HG02938 (cell line): Measurements from ENCODE around the gene WNT3.

ENCODE experiments used
- ATAC-seq: cut with Tn5 transposase; IDR thresholded peaks from one replicate; pipeline ENCODE4 v1.9.1; 2021; ENCODE audit warnings: mild to moderate bottlenecking, moderate library complexity; ENCODE audit not compliant: unreplicated experiment

The WNT3 gene

DNA sequence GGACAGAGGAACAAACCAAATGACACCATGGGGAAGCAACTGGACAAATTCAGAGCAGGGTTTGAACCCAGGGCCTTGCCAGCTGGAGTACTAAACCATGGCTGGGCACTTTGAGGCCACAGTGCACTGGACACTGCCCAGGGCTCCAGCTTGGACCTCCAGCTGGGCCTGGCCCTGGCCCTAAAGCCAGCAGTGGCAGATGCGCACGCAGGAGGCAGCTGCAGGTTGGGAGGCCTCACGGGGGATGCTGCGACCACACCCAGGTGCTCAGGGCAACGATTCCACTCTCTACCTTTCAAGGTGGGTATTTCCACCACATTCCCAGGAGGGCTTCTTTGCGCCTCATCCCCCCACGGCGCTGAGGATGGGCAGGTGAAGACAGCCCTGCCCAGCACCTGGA is 28.9 kb downstream of the WNT3 start:
- no peak for ATAC-seq

DNA sequence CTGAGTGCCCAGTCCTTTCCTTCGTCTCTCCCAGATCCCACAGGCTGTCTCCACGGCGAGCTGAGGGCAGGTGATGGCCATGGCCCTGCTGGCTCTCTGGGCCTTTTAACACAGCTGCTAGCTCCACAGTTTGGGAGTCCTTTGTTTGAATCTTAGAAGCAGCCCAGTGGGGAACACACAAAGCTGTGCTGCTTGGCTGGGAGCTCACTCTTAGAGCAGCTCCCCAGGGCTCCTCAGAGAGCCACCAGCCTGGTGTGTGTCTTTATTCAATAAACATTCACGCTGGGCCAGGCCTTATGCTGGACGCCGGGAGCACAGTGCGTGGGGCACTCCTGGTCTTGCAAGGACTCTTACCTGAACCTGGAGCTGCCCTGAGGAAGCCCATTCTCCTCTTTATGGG is 29.7 kb downstream of the WNT3 start:
- ATAC-seq = no peak

DNA sequence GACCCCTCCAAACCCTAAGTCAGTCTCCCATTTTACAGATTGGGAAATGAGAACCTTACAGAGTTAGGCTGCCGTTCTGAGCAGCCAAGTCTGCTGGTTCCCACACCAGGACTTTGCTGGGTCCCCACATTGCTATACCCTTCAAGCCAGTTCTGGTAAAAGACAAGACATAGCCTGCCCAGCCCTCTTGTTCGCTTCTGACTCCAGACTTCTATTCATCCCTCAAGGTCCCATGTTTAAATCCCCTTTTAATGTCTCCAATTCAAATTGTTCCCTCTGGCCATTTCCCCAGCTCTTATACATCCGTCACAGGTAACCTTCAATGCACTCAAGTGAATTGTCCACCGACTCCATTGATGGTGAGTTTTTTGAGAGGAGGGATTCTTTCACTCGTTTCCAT is 30.2 kb downstream of the WNT3 start:
- ATAC-seq = no peak

DNA sequence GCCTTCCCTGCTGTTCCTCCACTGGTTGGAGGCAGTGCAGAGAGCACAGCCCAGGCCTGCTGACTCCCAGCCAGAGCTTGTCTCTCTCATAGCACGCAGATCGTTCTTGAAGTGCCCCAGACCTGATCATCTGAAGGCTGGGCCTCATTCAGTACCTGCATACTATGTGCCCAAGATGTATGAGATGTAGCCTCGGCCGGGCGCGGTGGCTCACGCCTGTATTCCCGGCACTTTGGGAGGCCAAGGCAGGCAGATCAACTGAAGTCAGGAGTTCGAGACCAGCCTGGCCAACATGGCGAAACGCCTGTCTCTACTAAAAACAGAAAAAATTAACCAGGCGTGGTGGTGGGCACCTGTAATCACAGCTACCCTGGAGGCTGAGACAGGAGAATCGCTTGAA is 31.0 kb downstream of the WNT3 start:
- ATAC-seq = no peak

DNA sequence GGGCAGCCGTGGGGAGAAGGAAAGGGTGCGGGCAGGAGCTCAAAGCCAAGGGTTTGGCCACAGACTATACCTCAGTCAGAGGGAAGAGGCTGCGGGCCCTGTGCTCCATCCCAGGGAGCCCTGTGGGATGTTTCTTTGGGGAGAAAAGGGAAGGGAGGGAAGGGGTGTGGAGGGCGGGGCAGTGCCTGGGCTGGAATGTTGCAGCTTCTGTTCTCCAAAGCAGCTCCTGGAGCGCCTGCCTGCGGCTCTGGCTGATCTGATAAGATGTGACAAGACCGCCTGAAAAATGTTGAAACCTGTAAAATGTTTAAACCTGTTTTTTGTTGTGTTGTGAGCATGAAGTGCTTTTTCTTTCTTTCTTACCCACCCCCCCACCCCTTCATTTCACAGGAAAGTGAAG is 32.8 kb downstream of the WNT3 start:
- no peak for ATAC-seq

DNA sequence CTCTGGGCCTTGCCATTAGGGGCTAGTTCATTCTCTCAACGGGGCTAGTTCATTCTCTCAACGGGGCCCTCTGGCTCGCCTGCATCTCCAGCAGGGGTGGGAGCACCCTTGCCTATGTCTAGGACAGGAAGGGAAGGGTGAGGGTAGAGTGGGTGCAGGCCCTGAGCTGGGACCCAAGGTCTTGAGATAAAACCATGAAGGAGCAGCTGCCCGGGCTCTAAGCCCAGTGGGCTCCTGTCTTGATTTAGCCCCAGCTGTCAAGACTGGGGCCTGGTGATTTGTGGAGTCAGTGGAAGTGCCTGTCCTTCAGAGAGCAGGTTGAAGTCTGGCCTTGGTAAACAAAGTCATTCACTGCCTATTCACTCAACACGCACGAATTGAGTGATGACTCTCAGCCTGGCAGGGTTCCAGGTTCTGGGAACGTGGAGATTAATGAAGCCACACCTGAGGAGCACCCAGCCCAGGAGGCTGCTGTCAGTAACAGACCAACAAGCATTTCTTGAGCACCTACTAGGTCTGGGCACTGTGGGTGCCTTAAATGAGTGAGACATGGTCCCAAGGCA is 35.4 kb downstream of the WNT3 start:
- no peak for ATAC-seq

DNA sequence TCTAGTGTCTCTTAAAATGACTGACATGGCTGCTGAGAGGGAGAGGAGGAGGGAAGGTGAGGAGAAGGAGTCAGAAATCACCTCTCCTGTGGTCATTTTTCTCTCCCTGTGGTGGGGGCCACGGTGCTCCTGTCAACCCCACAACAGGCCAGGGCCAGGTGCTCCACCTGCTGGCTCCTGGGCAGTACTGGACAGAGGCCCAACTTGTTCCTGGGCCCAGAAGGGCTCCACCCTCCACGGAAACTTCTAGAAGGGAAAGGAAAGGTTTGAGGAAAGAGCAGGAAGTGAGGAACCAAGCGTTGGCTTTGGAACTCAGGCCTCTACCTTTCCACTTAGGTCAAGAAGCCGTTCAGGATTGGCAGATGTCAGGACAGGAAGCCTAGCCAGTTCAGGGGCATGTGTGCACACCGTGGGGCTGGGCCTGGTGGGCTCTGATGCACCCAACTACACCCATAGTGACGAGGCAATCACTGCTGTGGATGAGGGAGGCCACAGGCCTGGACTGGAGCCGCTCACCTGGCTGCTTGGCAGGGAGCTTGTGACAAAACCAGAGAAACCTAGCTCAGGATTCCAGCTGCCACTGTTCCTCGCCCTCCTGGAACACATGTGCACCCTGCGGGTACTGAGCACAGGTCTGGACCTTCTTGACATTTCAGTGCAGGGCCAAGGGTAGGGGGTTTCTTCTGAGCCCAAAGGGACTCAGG is 36.1 kb downstream of the WNT3 start:
- no peak for ATAC-seq

DNA sequence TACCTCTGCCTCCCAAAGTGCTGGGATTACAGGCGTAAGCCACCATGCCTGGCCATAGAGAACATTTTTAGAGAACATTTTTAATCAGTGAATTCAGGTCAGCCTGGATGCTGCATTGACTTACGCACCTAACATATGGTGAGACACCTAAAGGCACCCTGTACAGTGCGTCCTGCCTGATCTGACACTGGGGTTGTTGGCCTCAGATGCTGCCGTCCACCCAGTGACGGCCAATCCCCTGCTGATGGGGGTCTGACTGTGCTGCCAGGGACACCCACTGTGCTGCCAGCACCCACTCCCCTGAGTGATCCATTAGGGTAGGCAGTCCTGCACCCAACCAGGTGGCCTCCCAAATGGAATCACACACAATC is 38.5 kb downstream of the WNT3 start:
- ATAC-seq = no peak

DNA sequence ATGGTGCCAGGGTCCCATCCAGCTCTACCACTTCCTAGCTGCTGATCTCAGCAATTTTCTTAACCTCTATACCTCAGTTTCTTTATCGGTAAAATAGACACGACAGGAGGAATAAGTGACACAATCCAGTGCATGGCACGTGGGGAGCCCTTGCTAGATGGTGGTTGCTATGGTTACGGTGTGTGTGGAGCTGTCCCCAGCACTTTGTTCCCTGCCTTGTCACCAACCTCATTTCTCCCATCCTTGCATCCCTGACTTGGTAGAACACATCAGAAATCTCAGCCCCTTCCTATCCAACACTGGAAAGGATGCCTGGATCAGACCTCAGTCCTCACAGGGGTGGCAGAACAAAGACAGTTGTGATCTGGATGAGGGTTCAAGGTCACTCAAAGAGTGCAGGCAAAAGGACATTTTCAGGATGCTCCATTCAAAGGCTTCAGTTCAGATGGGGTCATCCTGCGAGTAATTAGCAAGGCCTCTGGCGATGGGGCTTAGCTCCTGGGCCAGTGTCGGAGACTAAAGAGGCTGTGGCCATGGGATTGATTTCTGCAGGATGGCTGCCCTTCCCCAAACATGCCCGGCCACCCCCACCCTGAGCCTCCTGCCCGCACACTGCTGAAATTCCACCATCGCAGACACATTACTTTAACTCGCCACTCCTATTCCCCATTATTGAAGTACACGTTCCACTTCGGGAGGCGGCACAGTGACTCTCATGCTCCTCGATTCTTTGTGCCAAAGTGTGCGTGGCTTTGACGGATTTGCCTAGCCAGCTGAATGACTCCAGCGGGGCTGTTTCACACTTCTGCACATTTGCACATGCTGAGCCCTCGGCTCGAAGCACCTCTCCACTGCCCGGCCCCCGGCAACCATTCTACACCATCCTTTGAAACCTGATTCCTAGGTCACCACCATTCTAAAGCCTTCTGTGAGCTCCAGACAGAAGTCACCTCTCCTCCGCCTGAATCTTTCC is 40.3 kb downstream of the WNT3 start:
- no peak for ATAC-seq

DNA sequence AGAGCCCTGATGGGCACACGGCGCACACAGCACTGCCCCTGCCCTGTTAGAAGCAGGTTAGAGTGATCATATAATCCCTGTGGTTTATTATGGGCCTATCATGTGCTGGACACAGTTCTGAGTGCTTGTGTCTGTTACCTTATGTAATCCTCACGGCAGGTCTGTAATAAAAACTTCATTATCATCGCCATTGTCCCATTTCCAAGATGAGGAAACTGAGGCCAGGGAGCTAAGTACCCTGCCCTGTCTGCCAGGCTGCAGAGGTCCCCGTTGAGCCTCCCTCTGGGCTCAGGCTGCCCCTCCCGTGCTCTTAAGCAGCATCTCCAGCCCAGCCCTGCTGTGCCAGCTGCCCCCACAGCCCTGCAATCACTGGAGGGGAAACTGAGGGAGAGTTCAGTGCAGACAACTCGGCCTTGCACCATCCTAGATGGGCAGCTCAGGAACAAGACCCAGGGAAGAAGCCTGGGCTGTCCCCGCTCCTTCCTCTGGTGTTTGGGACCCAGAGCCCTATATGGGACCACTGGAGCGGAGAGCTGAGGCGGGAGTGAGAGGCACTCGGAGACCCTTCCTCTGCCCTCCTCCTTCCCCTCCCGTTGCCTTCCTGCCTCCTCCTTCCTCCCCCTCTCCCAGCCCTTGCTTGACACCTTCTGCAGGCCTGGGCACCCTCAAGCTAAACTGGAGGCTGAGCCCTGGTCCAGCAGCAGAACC is 42.0 kb downstream of the WNT3 start:
- no peak for ATAC-seq

DNA sequence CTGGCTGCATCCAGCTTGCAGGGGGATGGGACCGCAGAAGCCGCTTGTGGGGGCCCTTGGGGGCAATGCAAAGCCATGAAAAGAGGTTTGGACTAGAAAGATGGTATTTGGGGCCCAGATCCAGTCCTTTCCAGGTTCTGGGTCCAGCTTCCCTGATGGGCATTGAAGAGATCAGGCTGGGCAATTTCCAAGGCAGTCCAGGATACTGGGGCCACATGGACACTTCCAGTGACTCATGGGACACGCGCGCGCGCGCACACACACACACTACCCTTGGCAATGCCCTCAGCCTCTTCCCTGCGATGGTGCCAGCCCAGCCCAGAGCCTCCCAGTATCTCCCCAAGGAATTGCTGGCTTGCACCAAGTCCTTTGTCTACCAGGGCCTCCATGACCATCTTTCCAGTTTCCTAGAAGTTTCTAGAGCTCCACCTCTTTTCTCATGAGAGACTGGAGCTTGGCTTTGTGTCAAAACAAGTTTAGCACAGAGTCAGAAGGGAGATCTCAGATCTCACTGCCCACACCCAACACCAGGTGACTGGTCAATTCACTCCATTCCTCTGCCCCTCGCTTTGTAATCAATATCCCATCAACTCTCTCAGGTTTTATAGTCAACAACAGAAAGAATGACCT is 44.3 kb downstream of the WNT3 start:
- ATAC-seq = no peak

DNA sequence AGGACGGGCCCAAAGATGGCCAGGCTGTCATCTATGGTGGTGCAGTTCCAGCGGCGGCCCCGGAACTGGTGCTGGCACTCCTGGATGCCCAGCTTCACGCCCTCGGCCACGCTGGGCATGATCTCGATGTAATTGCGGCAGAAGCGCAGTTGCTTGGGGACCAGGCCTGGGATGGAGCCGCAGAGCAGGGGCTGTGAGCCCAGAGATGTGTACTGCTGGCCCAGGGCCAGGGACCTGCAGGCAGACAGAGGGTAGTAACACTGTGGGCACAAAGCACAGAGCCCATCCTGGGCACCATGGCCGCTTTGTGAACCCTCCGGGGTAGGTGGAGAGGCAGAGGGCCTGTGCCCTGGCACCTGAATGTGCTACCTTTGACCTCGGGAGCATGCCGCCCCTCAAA is 44.8 kb downstream of the WNT3 start:
- ATAC-seq = no peak

DNA sequence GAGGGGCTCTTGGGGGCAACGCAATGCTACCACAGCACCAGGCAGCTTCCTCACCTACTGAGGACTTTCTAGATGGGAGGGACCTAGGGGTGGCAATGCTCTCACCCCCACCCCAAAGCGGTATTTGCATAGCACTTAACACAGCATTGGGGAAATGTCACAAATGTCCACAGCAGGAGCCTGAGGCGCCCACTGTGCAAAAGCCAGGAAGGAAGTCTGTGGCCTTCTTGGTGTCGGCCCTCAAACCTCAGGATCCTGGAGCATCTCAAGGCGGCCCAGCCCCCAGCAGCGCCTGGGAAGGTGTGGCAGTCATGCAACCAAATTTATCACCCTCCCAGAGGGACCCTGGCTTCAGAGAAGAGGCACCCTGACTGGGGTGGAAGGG is 45.3 kb downstream of the WNT3 start:
- no peak for ATAC-seq

DNA sequence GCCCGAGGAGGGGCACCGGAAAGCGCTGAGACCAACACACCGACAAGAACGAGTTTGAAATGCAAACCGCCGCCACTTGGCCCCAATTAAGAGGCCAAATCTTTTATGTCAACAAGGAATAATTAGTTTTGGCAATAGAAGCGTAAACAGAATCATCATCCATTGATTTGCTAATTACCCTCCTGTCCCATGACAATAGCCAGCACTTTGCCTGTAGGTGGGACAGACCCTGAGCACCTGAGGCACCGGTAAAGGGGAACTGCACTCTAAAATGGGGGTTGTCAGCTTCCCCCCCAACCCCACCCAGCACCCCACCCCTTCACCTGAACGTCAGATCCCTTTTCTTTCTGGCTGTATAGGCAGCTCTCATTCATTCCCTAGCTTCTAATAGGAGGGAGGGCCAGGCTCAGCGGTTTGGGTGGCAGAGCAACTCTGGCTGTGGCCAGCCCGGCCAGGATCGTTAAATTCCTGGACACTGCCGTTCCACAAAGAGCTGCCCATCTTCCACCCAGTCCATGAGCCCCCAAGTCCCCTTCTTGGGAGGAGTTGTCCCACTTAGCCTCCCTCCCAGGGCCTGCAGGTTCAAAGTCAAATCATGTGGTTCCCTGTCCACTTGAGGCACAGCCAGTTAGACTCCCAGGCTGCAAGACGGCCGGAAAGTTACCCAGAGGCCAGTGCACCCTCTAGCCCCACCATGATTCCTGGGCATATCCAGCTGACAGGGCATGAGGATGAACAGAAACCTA is 45.8 kb downstream of the WNT3 start:
- ATAC-seq = no peak

DNA sequence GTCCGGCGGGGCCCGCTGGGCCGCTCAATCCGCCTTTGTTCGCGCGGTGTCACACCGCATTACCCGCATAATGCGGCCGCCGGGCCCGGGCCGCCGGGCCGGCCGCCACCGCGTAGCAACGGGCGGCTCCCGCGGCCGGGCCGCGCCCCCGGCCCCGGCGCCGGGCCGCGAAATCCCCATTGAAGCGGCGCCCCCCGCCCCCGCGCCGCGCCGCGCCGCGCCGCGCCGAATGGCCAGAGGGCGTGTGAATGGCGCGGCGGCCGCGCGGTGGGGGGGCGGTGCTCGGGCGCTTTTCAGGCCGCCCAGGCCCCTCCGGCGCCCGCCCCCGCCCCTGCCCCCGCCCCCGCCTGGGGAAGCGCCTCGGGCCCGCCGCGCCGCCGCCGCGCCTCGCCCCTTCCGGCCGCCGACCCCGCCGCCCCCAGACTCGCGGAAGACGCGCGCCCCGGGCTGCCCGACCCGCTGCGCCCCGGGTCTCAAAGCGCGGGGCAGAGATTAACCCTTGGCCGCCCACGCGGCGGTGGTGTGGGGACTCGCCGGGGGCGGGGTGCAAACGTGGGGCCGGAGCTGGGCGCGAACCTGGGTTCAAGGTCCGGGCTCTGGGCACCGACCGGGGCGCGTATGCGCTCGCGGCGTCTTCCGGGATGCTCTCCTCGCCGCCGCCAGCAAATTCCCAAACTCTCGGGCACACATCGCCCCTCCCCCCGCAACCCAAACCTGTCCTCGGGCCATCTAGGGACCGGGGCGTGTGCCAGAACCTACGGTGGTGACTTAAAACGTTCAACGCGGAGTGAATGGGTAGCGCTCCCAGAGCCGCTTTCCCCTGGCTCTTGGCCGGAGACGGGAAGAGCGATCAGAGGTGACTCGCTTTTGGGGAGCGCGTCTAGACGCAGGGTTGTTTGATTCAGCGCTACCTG is 46.7 kb downstream of the WNT3 start:
- ATAC-seq = no peak

DNA sequence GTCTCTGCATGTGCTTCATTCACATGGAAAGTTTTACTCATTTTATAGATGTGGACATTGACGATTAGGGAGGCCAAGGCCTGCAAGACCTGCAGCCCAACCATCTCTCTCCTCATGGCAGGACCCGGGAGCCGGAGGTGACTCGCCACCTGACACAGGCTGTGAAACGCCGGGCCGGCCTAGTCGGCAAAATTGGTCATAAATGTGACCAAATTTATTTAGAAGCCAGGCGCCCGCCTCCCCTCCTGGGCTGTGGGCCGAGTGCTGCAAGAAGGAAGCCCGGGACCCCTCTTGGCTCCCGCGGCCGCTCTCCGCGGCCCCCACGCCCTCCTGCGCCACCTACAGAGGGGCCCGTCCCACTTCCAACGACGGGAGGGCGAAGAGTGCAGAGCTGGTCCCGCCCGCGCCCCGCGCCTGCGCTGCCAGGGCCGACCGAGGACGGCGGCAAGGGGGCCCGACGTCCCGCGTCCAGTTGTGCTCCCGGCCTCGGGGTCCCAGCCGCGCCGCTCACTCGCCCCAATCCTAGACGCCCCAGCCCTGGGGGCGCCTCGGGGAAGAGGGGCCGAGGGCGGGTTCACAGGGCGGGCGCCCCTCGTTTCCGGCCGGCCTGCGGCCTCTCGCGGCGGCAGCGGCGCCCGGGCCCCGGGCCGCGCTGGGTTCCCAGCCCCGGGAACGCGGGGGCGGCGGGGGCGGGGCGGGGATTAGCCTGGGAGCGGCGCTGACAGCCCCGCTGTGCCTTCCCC is 47.5 kb downstream of the WNT3 start:
- ATAC-seq = no peak

DNA sequence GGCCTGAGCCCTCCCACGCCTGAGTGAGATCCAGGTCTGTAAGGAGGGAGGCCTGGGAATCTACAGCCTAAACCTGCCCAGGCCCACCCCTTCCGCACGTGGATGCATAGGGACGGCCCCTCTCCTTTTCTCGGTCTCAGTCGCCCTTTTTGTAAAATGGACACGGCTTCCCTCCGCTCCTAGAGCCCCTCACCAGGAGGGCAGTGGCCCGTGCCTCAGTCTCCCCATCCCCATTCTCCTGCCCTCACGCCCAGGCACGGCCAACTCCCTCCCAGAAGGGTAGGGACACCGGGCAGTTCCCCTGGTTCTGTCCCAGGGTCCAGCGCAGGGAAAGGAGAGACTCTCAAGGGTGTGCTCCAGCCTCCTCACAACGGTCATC is 48.1 kb downstream of the WNT3 start:
- no peak for ATAC-seq
